ENCODE results near the gene ATG9B. TPM values are rescaled to one million over a fixed set of nuclear protein-coding genes. Genes with fewer than 3 reads are reported as not detected.

Gene ATG9B, protein sequence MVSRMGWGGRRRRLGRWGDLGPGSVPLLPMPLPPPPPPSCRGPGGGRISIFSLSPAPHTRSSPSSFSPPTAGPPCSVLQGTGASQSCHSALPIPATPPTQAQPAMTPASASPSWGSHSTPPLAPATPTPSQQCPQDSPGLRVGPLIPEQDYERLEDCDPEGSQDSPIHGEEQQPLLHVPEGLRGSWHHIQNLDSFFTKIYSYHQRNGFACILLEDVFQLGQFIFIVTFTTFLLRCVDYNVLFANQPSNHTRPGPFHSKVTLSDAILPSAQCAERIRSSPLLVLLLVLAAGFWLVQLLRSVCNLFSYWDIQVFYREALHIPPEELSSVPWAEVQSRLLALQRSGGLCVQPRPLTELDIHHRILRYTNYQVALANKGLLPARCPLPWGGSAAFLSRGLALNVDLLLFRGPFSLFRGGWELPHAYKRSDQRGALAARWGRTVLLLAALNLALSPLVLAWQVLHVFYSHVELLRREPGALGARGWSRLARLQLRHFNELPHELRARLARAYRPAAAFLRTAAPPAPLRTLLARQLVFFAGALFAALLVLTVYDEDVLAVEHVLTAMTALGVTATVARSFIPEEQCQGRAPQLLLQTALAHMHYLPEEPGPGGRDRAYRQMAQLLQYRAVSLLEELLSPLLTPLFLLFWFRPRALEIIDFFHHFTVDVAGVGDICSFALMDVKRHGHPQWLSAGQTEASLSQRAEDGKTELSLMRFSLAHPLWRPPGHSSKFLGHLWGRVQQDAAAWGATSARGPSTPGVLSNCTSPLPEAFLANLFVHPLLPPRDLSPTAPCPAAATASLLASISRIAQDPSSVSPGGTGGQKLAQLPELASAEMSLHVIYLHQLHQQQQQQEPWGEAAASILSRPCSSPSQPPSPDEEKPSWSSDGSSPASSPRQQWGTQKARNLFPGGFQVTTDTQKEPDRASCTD
- polyA plus RNA-seq (2013): 2.8 TPM

DNA sequence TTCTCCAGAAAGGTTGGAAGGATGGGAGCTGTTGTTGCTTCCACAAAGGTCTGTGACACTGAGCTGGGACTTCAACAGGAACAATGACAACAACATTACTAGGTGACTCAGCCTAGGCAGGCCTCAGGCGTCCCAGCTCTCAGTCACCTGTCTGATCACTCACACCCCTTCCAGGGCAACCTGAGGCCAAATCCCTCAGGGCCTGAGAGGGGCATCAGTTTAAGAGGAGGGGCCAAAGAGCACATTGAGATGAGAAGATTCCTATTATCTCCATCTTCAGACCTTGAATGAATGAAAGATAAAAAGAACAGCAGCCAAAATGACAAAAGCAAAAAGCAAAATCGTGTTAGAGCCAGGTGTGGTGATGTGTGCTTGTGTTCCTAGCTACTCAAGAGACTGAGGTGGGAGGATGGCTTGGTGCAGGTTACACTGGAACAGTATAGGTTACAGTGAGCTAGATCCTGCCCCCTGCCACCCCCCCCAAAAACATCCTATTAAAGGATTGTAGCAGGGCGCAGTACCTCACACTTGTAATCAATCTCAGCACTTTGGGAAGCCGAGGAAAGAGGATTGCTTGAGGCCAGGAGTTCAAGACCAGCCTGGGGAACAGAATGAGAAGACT lies at the start of gene ATG9B:
Gene ATG9B, minus strand, starts transcription at position 60 of the 622 bp plus-strand sequence. CDS start 71 bp downstream, outside the sequence.
- 82% methylated on average over 3 of the region's 4 CpGs for WGBS (ENCODE audit: insufficient coverage)
- ChIA-PET POLR2A (no interaction called here), CTCF (interaction anchor here (0.7 to 6.9 kb wide), 5 partner anchors 10 to 86 kb away, joined by 3 to 61 read pairs (median 4); no protein-coding TSS in a partner anchor)
- Histone ChIP-seq H3K9me3 (ENCODE audit: control extremely low read depth in 1 of 5, control insufficient read depth in 4 of 5, insufficient read depth in 2 of 5, low read depth in 1 of 5, low read length in 4 of 5) (no peaks in the 10 kb centered on the region), H3K4me1 (ENCODE audit: control extremely low read depth in 1 of 4, control insufficient read depth in 4 of 4, insufficient read depth in 4 of 4, low read length in 3 of 4) (peaks cover 7 to 18% (median 14%) of the 10 kb centered on the region in 4 experiments), H3K27me3 (replicated peaks in 2 of 5; ENCODE audit: control insufficient read depth in 4 of 5, insufficient read depth in 5 of 5, low read length in 4 of 5) (peaks cover 5 to 23% (median 12%) of the 10 kb centered on the region in 5 experiments), H3K27ac (ENCODE audit: insufficient read depth in 1 of 2, low read depth in 1 of 2, low read length in 2 of 2, poor library complexity in 1 of 2, severe bottlenecking in 2 of 2) (no peak within 1 kb of the TSS), H3K36me3 (ENCODE audit: control insufficient read depth in 4 of 4, insufficient read depth in 4 of 4, low read length in 3 of 4) (no peaks in the 10 kb centered on the region), H3K4me3 (ENCODE audit: control insufficient read depth in 1 of 7, extremely low read depth in 1 of 7, insufficient read depth in 4 of 7, low read depth in 2 of 7, low read length in 6 of 7) (no peak within 1 kb of the TSS)
- DNase-seq: no peak

- CTCF ChIA-PET: interaction anchor here (1.0 to 8.5 kb wide), 4 partner anchors 10 to 36 kb away, joined by 3 to 64 read pairs (median 4); partner anchors contain the start of genes CDK5, SLC4A2 and TMUB1
- POLR2A ChIA-PET: no interaction called here
- DNase-seq: no peak
- Histone ChIP-seq H3K4me3 (ENCODE audit: control insufficient read depth in 1 of 7, extremely low read depth in 1 of 7, insufficient read depth in 4 of 7, low read depth in 2 of 7, low read length in 6 of 7) (no peak overlapping the region), H3K36me3 (ENCODE audit: control insufficient read depth in 4 of 4, insufficient read depth in 4 of 4, low read length in 3 of 4) (peaks cover 4 to 86% (median 62%) of the 10 kb centered on the region in 4 experiments), H3K4me1 (ENCODE audit: control extremely low read depth in 1 of 4, control insufficient read depth in 4 of 4, insufficient read depth in 4 of 4, low read length in 3 of 4) (peaks cover 0 to 6% (median 2%) of the 10 kb centered on the region in 4 experiments), H3K27ac (ENCODE audit: insufficient read depth in 1 of 2, low read depth in 1 of 2, low read length in 2 of 2, poor library complexity in 1 of 2, severe bottlenecking in 2 of 2) (no peak overlapping the region), H3K27me3 (replicated peaks in 2 of 5; ENCODE audit: control insufficient read depth in 4 of 5, insufficient read depth in 5 of 5, low read length in 4 of 5) (no peaks in the 10 kb centered on the region), H3K9me3 (ENCODE audit: control extremely low read depth in 1 of 5, control insufficient read depth in 4 of 5, insufficient read depth in 2 of 5, low read depth in 1 of 5, low read length in 4 of 5) (no peaks in the 10 kb centered on the region)
- 92% methylated on average over 15 of the region's 17 CpGs for WGBS (ENCODE audit: insufficient coverage)
Measured at GRCh38 chr7:151073990-151074389, 49.7 kb upstream of the ATG9B start.

DNA sequence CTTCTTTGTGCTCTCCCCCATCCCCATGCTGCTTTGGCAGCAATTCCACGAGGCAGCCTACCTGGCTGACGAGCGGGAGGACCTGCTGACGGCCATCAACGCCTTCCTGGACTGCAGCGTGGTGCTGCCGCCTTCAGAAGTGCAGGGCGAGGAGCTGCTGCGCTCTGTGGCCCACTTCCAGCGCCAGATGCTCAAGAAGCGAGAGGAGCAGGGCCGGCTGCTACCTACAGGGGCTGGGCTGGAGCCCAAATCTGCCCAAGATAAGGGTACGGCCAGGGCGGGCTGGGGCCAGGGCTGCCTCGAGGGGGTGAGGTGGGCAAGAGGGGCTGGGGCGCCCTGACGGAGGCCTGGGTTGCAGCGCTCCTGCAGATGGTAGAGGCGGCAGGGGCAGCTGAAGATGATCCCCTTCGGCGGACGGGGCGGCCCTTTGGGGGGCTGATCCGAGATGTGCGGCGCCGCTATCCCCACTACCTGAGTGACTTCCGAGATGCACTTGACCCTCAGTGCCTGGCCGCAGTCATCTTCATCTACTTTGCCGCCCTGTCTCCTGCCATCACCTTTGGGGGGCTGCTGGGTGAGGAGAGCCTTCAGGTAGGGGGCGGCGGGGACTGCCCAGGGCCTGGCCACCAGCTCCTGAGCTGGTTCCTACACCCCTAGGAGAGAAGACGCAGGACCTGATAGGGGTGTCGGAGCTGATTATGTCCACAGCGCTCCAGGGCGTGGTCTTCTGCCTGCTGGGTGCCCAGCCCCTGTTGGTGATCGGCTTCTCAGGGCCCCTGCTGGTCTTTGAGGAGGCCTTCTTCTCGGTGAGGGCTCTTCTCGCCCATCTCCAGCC lies 47.0 kb upstream of the ATG9B start:
- POLR2A ChIA-PET: no interaction called here
- H3K27me3 ChIP-seq (replicated peaks in 2 of 5; ENCODE audit: control insufficient read depth in 4 of 5, insufficient read depth in 5 of 5, low read length in 4 of 5): no peaks in the 10 kb centered on the region
- CTCF ChIA-PET: interaction anchor here (0.8 to 8.5 kb wide), 5 partner anchors 9 to 44 kb away, joined by 3 to 64 read pairs (median 3); partner anchors contain the start of genes CDK5, FASTK and SLC4A2

GRCh38 chr7:151070574-151070960 lies 46.3 kb upstream of the ATG9B start:
- no peaks in the 10 kb centered on the region for H3K27me3 ChIP-seq (replicated peaks in 2 of 5; ENCODE audit: control insufficient read depth in 4 of 5, insufficient read depth in 5 of 5, low read length in 4 of 5)
- DNase-seq: no peak
- H3K4me3 ChIP-seq (ENCODE audit: control insufficient read depth in 1 of 7, extremely low read depth in 1 of 7, insufficient read depth in 4 of 7, low read depth in 2 of 7, low read length in 6 of 7): no peak overlapping the region
- no peak overlapping the region for H3K27ac ChIP-seq (ENCODE audit: insufficient read depth in 1 of 2, low read depth in 1 of 2, low read length in 2 of 2, poor library complexity in 1 of 2, severe bottlenecking in 2 of 2)
- H3K9me3 ChIP-seq (ENCODE audit: control extremely low read depth in 1 of 5, control insufficient read depth in 4 of 5, insufficient read depth in 2 of 5, low read depth in 1 of 5, low read length in 4 of 5): no peaks in the 10 kb centered on the region
- CTCF ChIA-PET: interaction anchor here (0.6 to 1.1 kb wide), 2 partner anchors 10 to 36 kb away, joined by 3 to 5 read pairs; partner anchors contain the start of gene FASTK
- no peaks in the 10 kb centered on the region for H3K4me1 ChIP-seq (ENCODE audit: control extremely low read depth in 1 of 4, control insufficient read depth in 4 of 4, insufficient read depth in 4 of 4, low read length in 3 of 4)
- H3K36me3 ChIP-seq (ENCODE audit: control insufficient read depth in 4 of 4, insufficient read depth in 4 of 4, low read length in 3 of 4): peaks cover 10 to 83% (median 71%) of the 10 kb centered on the region in 4 experiments
- POLR2A ChIA-PET: interaction anchor here (0.5 kb wide), 1 partner anchor 20 kb away, joined by 4 read pairs; no protein-coding TSS in a partner anchor
- WGBS (ENCODE audit: insufficient coverage): 97% methylated on average over 7 of the region's 15 CpGs

More for the DNA sequence above, 47.0 kb upstream of the ATG9B start:
- WGBS (ENCODE audit: insufficient coverage): 99% methylated on average over 35 of the region's 39 CpGs
- Histone ChIP-seq H3K9me3 (ENCODE audit: control extremely low read depth in 1 of 5, control insufficient read depth in 4 of 5, insufficient read depth in 2 of 5, low read depth in 1 of 5, low read length in 4 of 5) (no peaks in the 10 kb centered on the region), H3K27ac (ENCODE audit: insufficient read depth in 1 of 2, low read depth in 1 of 2, low read length in 2 of 2, poor library complexity in 1 of 2, severe bottlenecking in 2 of 2) (no peak overlapping the region), H3K4me3 (ENCODE audit: control insufficient read depth in 1 of 7, extremely low read depth in 1 of 7, insufficient read depth in 4 of 7, low read depth in 2 of 7, low read length in 6 of 7) (no peak overlapping the region), H3K4me1 (ENCODE audit: control extremely low read depth in 1 of 4, control insufficient read depth in 4 of 4, insufficient read depth in 4 of 4, low read length in 3 of 4) (no peaks in the 10 kb centered on the region), H3K36me3 (ENCODE audit: control insufficient read depth in 4 of 4, insufficient read depth in 4 of 4, low read length in 3 of 4) (peaks cover 10 to 83% (median 73%) of the 10 kb centered on the region in 4 experiments)
- no peak for DNase-seq

GRCh38 chr7:151069841-151070573 lies 45.7 kb upstream of the ATG9B start:
- 97% methylated on average over 14 of the region's 17 CpGs for WGBS (ENCODE audit: insufficient coverage)
- ChIA-PET POLR2A (interaction anchor here (0.5 kb wide), 1 partner anchor 21 kb away, joined by 4 read pairs; no protein-coding TSS in a partner anchor), CTCF (interaction anchor here (0.6 to 3.1 kb wide), 2 partner anchors 8 to 11 kb away, joined by 5 to 24 read pairs; partner anchors contain the start of gene FASTK)
- H3K27ac ChIP-seq (ENCODE audit: insufficient read depth in 1 of 2, low read depth in 1 of 2, low read length in 2 of 2, poor library complexity in 1 of 2, severe bottlenecking in 2 of 2): no peak overlapping the region
- H3K27me3 ChIP-seq (replicated peaks in 2 of 5; ENCODE audit: control insufficient read depth in 4 of 5, insufficient read depth in 5 of 5, low read length in 4 of 5): no peaks in the 10 kb centered on the region
- H3K36me3 ChIP-seq (ENCODE audit: control insufficient read depth in 4 of 4, insufficient read depth in 4 of 4, low read length in 3 of 4): peaks cover 8 to 83% (median 71%) of the 10 kb centered on the region in 4 experiments
- no peak for DNase-seq
- H3K4me1 ChIP-seq (ENCODE audit: control extremely low read depth in 1 of 4, control insufficient read depth in 4 of 4, insufficient read depth in 4 of 4, low read length in 3 of 4): no peaks in the 10 kb centered on the region
- no peaks in the 10 kb centered on the region for H3K9me3 ChIP-seq (ENCODE audit: control extremely low read depth in 1 of 5, control insufficient read depth in 4 of 5, insufficient read depth in 2 of 5, low read depth in 1 of 5, low read length in 4 of 5)
- no peak overlapping the region for H3K4me3 ChIP-seq (ENCODE audit: control insufficient read depth in 1 of 7, extremely low read depth in 1 of 7, insufficient read depth in 4 of 7, low read depth in 2 of 7, low read length in 6 of 7)
